ENCODE data around the gene LYRM2. TPM values are rescaled to one million over a fixed set of nuclear protein-coding genes. Genes with fewer than 3 reads are reported as not detected.
A peak's percentile ranks its signal among the peaks of the same experiment; 100 is the strongest.

LYRM2 gene, protein sequence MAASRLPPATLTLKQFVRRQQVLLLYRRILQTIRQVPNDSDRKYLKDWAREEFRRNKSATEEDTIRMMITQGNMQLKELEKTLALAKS
- total RNA-seq (ENCODE audit: insufficient read depth, low replicate concordance), result 19.3 TPM

DNA sequence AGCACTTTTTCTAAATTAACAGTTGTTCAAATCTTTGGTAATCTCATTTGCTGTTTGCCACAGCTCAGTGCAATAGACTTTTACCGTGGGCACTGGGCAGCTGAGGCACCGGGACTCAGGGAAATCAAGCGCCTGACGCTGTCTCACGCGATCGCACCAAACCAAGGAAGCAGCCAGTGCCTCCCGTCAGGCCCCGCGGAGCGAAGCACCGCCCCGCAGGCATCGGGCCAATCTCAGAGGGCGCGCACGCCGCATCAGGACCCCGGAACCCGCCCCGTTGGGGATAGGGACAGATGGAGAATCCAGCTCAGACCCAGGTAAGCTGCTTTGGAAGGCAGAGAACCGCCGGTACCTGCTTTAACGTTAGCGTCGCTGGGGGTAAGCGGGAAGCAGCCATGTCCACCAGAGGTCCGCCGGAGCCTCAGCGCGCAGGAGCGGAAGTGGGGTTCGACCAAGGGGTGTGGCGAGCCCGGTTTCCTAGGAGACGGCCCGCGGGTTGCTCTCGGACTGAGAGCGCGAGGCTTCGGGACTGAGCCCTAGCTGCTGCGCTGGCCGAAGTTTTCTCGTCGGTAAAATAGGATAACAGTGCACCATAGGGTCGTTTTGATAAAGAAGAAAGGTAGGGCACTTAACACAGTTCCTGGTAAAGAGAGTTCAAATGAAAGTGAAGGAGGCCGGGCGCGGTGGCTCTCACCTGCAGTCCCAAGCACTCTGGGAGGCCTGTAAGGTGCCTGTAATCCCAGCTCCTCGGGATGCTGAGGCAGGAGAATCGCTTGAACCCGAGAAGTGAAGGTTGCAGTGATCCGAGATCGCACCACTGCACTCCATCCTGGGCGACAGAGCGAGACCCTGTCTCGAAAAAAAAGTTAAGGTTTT, at the start of gene LYRM2:
TSS of gene LYRM2 (minus strand) at position 428 of the 876 bp plus-strand sequence. CDS start at position 397, 31 bp downstream.
- DNase-seq (ENCODE audit: low spot score), result peak; percentile 98

DNA sequence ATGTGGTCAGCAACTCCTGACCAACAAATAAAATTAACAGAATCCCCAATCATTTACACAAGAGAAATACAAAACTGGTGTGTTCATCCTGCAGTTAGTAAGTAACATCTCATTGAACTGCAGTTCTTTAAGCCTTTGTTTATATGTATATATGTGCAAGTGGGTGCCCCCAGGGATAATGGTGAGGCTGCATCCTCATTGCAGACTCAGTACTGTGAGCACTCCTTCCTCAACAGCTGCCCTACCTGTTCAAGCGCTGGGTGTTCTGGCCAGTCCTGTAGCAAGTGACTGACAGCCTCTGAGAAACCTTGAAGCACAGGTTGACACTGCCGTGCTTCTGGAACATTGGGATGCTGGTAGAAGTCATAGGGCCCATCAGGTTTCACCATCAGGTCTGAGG, 49.8 kb upstream of the LYRM2 start:
- no peak for DNase-seq (ENCODE audit: low spot score)

DNA sequence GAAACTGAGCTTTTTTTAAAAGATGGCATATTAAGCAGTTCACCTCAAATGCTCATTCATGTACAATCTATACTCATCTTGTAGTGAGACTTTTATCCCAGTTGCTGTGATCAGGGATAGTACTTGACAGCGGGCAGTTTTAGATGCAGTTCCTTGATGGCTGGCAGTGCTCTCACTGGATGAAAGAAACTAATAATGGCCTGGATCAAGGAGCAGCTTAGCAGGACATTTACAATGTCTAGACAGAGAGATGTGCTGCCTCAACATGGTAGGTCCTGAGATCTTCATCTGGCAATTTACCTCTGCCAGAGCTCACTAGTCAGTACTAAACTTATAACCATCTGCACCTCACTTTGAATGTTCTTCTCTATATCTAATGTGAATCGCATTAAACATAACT, 46.8 kb upstream of the LYRM2 start:
- DNase-seq (ENCODE audit: low spot score), result peak; percentile 69

DNA sequence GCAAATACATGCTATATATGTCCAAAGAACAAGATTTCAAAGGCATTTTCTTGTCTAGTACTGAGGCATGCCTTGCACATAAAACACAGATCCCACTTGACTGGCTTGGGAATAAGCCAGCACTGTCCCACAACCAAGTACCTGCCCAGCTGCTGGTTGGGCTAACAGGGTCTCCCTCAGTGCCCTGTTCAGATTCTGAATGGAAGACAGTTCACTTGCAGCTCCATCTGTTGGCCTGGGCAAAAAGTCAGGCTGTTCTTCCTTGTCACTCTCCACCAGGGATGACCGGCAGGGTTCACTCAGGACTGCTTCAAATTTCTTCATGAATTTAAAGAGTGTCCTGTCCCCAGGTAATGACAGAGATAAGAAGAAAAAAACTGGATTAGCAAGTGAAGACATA, 44.4 kb upstream of the LYRM2 start:
- DNase-seq (ENCODE audit: low spot score), result peak; percentile 49

- no peak for DNase-seq (ENCODE audit: low spot score)
These were observed 43.5 kb upstream of the LYRM2 start for GRCh38 chr6:89681983-89682564.

DNA sequence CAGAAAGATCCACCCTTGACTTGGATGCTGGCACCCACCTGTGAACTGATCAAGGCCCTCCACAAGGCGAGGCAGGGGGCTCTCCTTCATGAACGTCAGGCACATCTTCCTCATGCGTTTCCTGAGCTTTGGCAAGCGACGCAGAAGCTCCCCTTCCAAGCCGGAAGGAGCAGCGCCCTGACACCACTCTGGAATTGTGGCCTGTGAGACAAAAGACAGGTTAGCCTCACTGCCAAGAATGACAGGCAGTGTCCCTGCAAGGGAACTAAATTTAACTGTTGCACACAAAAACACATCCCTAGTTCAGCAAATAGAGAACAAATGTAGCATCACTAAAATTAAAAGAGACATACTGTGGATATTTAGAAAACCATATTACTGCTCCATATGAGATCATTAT, 42.0 kb upstream of the LYRM2 start:
- DNase-seq (ENCODE audit: low spot score), result no peak

GRCh38 chr6:89680150-89680549, 41.6 kb upstream of the LYRM2 start:
- no peak for DNase-seq (ENCODE audit: low spot score)

GRCh38 chr6:89679215-89680120, 40.9 kb upstream of the LYRM2 start:
- DNase-seq (ENCODE audit: low spot score), result no peak

DNA sequence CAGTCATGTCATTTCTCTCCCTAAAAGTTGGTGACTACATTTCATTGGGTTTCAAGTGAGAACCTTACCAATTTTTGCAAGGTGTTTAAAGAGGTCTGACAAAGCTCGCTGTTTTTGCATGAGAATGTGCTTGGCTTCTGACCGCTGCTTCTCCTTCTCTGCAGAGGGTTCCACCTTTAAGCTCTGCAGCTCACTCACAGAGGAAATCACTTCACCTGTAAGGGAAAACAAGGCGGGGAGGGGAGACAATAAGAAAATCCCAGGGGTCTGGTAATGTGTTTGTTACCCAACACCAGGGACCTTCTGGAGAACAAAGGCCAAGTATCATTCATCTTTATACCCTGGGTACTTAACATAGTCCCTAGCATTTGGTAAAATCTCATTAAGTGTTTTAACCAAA, 40.0 kb upstream of the LYRM2 start:
- no peak for DNase-seq (ENCODE audit: low spot score)

GRCh38 chr6:89675949-89676748, 37.6 kb upstream of the LYRM2 start:
- DNase-seq (ENCODE audit: low spot score), result peak; percentile 77

- no peak for DNase-seq (ENCODE audit: low spot score)
These were observed 32.5 kb upstream of the LYRM2 start for GRCh38 chr6:89670935-89671565.

DNA sequence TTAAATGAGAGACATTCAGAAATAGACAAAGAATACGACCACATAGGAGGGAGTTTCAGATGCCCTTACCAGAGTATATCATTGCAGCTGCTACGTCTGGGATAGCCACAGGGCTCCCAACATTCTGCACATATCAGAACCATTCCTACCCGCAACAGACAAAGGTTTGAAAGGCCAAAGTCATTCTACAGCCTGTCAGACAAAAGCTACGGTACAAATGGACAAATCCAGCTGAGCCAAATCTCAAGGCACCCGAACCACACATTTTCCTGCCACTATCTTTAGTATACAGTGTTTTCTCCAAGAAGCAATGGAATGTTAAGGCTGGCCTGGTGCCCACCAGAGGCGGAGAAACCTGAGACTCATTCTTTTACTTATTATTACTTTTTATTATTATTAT, 30.5 kb upstream of the LYRM2 start:
- DNase-seq (ENCODE audit: low spot score), result no peak

DNA sequence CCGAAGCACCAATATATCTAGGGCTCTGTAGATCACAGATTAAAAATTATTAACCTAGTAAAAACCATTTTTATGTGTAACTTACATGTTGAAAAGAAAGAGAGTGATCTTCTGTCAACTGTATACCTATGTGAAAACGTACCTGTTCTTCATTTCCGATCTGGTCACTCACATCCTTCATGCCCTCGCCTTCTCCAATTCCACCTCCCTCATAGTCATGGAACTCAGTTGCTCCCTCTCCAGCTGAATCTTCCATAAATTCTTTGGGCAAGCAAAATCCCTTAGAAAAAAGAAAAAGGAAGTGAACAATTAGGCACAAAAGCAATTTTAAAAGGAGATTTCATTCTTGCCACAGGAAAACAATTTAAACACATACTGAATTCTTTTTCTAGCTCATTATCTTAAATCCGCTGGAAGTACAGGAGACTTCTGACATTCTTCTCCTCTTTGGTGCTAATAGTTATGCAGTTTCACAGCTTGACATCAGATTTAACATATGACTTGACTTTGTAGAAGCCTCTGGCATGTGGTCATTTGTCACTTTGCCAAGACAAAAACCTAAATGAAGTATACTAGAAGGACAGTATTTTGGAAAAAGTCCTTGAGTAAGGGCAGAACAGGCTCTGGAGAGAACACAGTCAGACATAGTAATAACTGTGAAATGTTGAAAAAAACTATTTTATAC, 29.5 kb upstream of the LYRM2 start:
- DNase-seq (ENCODE audit: low spot score), result no peak

DNA sequence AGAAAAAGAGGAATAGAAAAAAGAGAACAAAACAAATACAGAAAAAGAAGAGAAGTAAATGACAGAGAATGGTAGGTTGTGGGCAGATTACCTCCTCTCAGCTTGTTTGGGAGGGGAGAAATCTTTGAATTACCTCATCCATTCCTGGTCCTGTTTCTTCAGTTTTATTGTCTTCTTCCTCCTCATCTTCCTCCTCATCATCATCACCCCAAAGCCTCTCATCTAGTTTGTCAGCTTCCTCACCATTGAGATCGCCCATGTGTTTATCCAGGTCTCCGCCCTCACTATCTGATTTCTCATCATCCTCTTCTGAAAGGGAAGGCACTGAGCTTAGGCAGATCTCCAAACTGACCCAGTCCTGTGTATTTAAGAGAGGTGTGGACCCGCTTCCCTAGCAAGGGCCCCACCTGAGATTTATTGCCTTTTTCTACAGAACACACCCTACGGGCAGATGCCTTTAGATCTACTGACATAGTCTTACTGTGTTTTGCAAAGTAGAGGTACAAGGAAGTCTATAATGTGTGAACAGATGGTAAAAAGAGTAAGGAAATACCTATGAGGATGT, 24.2 kb upstream of the LYRM2 start:
- DNase-seq (ENCODE audit: low spot score), result peak; percentile 19

DNA sequence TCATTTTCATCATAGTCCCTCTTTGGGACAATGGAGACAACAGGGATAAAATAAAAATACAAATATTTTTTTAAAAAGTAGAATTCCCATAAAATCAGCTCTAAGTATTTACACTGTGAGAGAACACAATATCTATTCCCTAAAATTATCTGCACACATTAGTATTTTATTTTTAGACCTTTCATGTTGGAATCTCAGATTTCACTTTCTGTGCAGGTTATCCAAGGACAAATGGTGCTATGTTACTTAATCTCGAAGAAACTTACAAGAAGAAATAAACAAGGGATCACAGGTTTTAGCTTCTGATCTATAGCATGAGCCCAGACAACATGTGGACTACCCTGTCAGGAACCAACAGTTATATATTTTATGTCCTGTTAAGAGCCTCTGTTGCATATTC, 23.0 kb upstream of the LYRM2 start:
- no peak for DNase-seq (ENCODE audit: low spot score)

GRCh38 chr6:89660981-89661380, 22.4 kb upstream of the LYRM2 start:
- no peak for DNase-seq (ENCODE audit: low spot score)

DNA sequence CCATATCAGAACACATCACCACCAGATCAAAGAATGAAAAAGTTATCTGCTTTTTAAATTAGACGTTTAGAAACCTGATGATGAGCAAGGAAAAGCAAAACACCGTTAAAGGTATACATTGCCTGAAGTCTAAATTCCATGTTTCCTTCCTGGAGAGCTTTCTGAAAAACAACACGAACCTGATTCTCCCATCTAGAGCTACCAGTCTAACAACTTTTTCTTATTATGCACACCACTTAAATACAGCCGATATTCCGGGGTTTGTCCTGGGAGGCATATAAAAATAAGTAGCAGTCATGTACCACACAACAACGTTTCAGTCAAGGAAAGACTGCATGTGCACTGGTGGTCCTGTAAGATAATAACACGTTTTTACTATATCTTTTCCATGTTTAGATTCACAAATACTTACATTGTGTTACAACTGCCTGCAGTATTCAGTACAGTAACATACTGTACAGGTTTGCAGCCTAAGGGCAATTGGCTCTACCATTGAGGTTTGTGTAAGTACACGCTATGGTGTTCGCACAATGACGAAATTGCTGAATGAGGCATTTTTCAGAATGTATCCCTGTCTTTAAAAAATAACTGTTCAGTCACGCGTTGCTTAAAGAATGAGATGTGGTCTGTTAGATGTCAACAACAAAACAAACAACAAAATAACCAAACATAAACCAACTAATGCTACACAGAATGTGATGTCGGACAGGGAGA, 19.1 kb upstream of the LYRM2 start:
- DNase-seq (ENCODE audit: low spot score), result no peak

DNA sequence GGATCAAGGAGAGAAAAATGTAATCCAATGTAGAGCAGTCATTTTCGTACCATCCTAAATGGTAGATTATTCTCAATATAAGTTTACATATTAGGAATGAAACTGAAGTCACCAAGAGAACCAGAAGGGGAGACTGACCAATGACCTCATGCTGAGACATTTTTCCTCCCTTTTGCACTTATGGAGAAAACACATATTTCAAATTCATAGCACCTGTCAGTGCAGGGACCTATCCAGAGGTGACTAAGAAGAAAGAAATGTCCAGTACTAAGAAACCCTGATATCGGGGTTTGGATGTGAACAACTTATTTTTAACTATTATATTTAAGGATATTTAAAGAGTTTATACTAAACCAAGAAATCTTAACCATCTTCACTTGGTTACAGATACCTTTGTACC, 16.6 kb upstream of the LYRM2 start:
- DNase-seq (ENCODE audit: low spot score), result no peak

DNA sequence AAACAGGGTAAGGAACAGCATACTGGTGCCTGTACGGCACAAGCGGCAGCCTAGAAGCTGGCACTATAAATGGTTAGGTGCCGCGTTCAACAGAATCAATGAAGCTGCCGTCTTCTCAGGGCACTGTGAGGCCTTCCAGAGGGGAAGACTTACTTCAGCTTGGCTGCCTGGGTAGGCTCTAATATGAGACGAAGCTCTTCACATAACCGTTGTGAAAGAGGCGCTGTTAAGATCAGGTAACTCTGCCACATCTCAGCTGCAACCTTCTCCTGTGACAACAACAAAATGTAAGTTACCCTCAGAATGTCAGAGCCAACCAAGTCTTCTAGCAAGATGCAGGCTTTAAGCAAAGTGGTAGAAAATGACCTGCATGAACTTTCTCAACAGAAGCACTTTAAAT, 12.0 kb upstream of the LYRM2 start:
- no peak for DNase-seq (ENCODE audit: low spot score)

Measured in umbilical cord (tissue), 2 donors.